Putamen (tissue), 1 donor: Measurements from ENCODE around the gene E2F8.
"Not testable (repeated sequence)": the region's sequence is repeated elsewhere in the genome, so short reads cannot be mapped to it uniquely, and the experiment has no call there.

Source experiments
- DNase-seq: peaks from one replicate; pipeline ENCODE4 v3.0.0-alpha.2; 2016; ENCODE audit warnings: low spot score

Gene E2F8

GRCh38 chr11:19240420-19241259 lies at the start of gene E2F8:
Gene E2F8 (minus strand): TSS chr11:19240945. CDS start chr11:19240121, 824 bp downstream.
- peak; percentile 85 for DNase-seq

DNA sequence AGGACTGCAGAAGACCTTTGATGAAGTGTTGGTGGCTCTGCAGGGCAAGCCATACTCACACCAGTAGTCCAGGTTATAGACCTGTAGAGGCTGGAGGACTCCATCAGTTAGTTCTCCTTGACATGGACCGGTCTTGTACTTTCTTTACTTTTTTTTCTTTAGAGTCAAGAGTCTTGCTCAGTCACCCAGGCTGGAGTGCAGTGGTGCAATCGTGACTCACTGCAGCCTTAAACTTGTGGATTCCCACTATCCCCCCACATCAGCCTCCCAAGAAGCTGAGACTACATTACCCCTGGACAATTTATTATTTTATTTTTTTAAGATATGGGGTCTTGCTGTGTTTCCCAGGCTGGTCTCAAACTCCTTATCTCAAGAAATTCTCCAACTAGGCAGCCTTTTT lies 49.6 kb upstream of the E2F8 start:
- no peak for DNase-seq

DNA sequence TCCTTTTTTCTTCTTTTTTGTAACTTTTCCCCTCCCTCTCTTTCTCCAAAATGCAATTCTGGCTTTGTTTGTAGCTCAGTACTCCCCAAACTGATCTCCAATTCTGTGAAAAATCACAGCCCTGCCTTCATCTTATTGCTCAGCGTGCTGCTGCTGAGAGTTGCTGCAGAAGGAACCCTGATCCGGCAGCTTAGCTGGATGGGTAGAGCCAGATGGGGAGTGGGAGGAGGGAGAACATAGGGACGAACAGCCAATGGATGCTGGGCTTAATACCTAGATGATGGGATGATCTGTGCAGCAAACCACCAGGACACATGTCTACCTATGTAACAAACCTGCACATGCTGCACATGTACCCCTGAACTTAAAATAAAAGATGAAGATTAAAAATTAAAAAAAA lies 47.5 kb upstream of the E2F8 start:
- DNase-seq: no peak

DNA sequence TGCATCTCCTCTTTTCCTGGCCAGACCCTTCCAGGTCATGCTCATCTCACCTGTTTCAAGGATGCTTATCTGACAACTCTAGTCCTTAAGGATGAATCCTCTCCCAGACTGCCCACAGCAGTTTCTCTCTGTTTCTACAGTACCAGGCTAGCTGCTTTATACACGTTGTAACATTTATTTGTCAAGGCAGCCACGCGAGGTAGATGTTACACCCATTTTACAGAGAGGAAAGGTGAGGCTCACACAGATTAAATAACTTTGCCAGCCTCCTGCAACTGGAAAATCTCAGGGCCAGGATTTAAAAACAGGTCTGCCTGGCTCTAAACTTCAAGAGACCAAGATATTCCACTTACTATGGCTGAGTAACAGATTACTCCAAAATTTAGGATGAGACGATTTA lies 45.7 kb upstream of the E2F8 start:
- DNase-seq: no peak

- no peak for DNase-seq
Observed at GRCh38 chr11:19284881-19285280, 44.1 kb upstream of the E2F8 start.

DNA sequence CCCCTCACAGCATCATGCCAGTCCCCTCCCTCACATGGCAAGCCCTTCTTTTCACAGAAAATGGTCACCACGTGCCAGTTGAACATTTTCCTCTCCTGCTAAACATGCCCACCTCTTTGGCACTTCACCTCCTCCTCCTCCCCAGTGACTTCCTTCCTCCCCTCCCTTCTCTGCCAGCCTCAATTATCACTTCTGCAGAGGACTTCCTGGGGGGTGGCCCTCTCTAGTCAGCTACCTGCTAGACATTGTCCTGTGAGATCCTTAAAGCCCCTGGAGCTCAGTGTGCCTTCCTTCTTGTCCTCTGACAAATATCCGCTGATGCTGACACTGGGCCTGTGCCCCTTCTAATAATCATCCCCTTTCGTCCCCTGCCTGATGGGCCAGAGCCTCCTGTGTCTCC lies 43.2 kb upstream of the E2F8 start:
- DNase-seq: no peak

GRCh38 chr11:19281555-19281954 lies 40.8 kb upstream of the E2F8 start:
- DNase-seq: no peak

- DNase-seq: no peak
Observed at GRCh38 chr11:19281041-19281440, 40.3 kb upstream of the E2F8 start.

- no peak for DNase-seq
Observed at GRCh38 chr11:19279451-19279850, 38.7 kb upstream of the E2F8 start.

DNA sequence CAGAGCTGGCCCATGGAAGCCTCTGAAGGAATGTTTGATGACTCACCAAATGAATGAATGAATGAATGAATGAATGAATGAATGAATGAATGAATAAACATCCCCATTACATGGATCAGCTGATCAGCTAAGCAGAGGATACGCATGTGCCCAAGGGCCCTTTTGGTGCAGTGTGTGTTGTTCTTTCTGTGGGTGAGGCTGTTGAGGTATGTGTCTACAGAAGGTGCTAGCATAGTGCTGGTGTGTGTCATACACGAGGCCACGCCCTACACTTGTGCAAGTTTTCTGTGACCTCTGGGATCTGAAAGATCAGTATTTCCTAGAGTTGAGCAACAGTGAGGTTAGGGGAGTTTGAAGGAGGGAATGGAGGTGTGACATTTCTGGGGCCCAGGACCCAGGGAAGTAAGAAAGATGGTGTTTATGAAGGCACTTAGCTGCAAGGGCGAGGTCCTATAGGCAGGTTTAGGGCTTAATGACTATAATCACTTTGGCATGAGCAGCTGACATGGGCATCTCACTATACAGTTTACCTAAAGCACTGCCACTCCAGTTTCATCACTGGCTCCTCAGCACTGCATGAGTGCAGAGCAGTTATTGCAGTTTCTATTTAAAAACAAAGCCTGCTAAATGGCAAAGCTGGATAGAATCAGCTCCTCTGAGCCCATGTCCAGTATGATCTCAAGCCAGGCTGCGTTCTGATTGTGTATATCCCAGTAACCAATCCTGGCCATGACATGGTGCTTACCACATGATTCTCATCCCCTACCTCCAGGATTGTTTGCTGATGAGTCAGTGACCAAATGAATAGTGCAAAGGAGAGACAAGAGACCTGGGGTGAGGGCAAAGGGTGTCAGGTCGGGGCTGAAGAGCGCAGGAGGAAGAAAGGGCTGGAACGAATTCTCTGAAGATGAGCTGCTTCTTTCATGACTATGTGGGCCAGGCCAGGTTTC lies 36.4 kb upstream of the E2F8 start:
- DNase-seq: no peak

DNA sequence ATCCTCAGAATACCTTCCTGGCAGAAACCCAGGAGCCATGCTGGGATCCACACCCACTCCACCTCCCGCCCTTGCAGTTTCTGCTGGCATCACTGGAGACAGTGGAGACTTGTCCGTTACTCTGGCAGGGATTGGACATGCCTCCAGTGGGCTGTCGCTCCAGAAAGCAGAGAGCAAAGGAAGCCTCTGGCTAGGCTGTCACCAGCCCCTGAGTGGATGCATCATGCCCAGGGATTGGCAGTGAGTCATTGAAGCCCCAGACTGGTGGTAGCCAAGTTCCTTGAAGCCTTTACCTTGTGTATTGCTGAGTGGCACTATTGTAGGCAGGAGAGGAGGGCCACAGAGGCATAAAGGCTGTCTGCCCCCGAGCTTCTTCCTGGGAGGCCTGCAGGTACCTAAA lies 34.8 kb upstream of the E2F8 start:
- no peak for DNase-seq

GRCh38 chr11:19273219-19273618 lies 32.5 kb upstream of the E2F8 start:
- not testable (repeated sequence) for DNase-seq

DNA sequence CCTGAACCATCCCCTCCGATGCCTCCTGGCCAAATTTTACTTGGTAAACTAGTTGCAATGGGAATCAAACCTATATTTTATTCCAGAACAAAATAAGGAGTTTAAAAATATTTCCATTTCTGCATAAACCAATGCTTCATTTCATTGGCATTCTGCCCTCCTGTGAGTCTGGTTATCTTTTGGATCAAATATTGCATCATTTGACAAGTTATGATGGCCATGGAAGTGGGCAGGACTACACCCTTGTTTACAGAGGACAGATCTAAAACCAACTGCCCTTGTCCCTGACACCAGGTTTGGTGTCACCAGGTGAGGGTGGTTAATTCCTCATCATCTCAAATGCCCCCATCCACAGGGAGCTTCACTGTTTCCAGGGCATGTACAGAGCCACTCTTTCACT lies 28.2 kb upstream of the E2F8 start:
- no peak for DNase-seq

DNA sequence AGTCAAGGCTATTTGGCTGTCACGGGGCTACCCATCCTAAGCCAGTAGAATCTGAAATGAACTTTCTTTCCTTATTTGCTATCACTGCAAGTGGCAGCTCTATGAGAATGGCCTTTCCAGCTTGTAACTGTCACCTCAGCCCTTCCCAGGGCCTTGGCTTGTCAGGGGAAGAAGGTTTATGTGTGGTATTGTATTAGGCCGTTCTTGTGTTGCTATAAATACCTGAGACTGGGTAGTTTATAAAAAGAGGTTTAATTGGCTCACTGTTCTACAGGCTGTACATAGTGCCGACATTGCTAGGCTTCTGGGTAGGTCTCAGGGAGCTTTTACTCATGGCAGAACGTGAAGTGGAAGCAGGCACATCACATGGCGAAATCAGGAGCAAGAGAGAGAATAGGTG lies 26.8 kb upstream of the E2F8 start:
- no peak for DNase-seq

- DNase-seq: no peak
Observed at GRCh38 chr11:19263333-19263732, 22.6 kb upstream of the E2F8 start.

DNA sequence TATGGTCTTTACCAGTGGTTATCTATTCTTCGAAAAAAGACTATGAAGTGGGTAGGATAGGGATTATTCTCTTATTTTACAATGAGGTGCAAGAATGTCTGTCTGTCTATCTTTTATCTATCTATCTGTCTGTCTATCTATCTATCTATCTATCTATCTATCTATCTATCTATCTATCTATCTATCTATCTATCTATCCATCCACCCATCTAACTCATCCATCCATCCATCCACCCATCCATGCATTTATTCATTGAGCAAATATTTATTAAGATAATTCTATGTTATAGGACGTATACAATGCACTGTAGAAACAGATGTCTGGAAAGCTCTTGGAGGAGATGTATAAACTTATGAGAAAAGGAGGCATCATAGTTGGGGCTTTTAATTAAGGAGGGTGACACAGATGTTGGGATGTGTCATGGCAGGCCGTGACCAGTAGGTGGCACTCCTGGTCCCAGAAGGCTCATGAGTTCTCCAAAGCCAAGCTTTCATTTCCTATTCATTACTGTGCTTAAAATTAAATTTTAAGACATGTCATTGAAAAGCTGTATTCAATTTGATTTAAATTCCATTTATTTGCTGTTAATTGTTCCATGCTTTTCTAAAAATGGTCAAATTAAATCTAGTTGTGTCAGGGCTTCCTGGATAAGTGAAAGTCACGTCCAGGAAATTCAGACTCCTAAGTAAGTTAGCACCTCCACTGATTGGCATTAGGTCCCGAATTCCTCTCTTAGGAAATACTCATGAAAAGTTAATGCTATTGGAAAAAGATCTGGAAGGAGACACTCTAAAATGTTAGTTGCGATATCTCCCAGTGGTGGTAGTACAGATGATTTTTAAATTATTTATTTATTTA lies 19.0 kb upstream of the E2F8 start:
- peak; percentile 58 for DNase-seq

DNA sequence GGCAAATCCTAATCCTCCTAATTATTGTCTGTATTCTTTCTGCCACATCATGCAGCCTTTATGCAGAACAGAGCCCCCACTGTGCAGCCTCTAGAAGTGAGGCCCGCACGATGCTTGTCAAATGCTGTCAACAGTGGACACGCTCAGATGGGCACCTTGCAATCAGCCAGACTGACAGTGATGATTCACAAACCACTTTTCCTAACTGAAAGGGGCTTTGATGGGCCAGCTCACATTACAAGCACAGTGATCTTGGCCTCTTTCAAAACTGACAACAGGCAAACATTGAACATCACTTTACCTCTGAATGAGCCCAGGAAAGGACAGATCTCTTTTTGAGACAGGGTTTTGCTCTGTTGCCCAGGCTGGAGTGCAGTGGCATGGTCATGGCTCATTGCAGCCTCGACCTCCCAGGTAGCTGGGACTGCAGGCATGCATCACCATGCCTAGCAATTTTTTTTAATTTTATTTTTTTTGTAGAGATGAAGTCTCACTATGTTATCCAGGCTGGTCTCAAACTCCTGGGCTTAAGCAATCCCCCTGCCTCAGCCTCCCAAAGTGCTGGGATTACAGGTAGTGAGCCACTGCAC lies 18.0 kb upstream of the E2F8 start:
- DNase-seq: no peak

- DNase-seq: not testable (repeated sequence)
Observed at GRCh38 chr11:19254441-19254840, 13.7 kb upstream of the E2F8 start.

DNA sequence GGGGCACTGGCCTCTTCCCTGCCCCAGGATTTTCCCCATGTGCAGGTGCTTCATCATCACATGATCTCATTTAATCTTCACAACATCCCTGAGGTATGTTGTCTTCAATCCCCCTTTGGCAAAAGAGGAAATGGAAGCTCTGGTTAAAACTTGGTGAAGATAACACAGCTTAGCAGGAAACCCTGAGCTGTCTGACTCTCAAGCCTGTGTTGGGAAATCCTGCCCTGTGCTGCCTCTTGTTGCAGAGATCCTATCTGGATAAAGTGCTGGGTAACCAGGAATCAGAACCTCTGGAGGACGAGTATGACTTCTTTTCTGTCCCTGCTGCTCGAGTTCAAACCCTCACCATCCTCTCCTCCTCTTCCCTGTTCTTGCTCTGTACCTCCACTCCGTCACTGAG lies 13.1 kb upstream of the E2F8 start:
- DNase-seq: no peak

DNA sequence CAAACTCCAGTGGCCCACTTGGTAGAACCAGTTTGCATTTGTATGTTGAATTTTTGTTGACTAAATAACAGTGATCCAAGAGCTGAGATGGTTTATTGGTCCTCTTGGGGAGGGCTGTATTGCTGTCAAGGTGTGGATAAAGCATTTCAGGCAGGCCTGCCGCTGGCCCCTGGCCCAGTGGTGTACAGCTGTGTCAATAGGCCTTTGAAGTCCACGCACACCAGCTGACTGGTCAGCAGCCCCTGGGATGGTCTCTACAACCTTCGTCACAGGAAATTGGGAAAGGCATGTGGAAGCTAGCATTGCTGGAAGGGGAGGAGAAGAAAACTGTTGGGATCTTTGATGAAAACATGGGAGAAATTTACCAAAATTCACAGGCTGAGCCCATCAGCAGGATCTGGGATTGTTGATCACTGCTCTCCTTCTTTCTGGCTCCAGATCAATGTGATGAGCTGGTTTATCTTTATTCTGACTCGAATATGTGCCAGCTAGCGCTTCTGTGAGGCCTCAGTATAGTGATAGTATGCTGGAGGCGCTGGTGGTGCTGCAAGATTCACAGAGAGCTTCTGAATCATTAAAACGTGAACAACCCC lies 12.5 kb upstream of the E2F8 start:
- DNase-seq: no peak
